NCI-H2081 (cell line): ENCODE measurements around the gene ZNF132.

ENCODE experiments used
- DNase-seq, 2 experiments: peaks; one replicate each; lab custom pipeline; 2025; lab: John Stamatoyannopoulos, UW

The ZNF132 gene

DNA sequence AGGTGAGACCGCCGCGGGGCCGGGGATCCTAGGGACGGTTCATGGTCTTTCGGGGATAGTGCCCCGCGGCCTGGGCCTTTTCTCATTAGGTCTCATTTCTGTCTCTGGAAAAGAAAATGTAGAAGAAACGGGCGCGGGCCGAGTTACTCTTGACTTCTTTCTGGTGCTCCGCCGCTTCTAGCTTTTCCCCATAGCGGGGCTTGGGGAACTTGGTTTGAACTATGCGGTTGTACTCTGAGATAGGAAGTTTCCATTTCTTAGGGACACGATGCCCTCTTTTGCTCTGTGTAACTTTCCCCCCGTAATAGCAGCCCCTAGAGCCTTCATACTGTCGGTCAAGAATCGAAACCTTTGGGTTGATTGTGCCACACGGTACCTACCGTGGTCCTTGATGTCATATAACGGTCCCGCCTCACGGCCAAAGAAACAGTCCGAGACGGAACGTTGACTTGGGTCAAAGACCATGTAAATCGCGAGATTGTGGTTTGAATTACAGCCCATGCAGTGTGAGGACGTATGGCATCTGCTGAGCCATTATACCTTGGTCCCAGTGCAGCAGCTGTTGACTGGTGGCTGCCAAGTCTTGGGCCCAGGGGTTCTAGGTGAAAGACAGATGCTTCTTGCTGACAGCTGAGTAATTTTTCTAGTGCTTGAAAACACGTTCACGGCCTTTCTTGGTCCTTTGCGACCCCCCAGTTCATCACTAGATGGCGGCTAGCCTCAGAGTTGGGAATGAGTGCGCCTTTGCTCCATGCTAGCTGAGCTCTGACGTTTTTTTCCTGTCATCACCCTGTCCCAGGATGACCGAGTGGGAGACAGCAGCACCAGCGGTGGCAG is 52.4 kb downstream of the ZNF132 start:
- DNase-seq = no peak

DNA sequence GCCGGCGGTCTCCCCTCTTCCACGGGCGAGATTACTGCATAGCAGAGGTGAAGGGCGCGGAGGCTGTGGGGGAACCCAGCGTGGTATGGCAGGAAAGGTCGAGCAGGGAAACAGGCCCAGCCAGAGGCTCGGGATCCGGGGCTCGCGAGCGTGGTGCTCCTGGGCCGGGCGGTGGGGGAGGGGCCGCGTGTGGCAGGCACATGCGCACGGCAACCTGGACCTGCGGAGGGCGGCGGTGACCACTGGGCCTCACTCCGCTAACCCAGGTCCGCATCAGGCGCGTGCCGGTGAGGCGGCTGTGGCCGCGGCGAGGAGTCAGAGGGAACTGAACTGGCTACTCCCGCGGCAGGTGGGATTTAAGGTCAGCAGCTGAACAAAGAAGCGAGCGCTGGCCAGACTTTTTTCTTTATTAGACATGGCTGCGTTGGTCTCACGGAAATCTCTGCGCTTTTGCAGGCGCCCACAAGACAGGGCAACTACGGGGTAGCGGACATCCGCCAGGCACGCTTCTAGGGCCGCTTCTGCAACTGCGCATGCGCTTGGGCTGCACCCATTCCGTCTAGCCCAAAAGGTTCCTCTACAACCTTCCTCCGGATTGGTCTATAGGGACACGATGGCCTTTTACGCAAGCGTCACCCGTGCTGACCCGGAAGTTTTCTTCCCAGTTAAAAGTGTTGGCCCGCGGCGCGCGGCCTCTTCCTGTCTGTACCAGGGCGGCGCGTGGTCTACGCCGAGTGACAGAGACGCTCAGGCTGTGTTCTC is 53.2 kb downstream of the ZNF132 start, which contains the start of gene RPS5:
Gene RPS5, plus strand, starts transcription at position 694 of the 762 bp plus-strand sequence. CDS start 869 bp downstream, outside the sequence.
- DNase-seq = peak; percentile 98

DNA sequence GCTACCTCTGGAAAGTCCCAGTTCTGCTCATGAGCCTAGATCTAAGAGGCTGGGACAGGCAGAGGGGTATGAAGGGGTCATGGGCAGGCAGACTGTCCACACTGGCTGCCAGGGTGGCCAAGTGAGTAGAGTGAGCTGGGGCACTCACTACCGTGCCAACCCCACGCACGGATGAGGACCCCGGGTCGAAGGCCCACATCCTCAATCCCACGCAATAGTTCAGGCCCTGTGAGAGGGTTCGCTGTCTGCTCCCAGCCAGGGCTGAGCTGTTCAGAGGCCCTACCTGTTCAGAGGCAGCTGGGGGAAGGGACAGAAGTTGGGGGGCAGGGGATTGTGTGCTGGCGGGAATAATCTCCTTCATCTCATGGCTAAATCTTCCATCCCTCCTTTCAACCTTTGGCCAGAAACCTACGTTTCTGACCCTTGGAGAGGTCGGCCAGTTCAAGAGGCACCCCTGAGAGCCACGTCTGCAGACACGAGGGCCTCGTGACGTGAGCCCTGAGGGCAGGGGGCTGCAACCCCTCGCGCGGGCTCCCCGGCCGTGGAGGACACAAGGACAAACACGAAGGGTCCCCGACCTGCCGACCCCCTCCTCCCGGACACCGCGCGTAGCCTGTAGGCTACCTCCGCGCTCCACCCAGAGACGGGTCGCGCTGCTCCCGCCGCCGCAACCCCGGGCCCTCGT is 53.9 kb downstream of the ZNF132 start:
- no peak for DNase-seq

DNA sequence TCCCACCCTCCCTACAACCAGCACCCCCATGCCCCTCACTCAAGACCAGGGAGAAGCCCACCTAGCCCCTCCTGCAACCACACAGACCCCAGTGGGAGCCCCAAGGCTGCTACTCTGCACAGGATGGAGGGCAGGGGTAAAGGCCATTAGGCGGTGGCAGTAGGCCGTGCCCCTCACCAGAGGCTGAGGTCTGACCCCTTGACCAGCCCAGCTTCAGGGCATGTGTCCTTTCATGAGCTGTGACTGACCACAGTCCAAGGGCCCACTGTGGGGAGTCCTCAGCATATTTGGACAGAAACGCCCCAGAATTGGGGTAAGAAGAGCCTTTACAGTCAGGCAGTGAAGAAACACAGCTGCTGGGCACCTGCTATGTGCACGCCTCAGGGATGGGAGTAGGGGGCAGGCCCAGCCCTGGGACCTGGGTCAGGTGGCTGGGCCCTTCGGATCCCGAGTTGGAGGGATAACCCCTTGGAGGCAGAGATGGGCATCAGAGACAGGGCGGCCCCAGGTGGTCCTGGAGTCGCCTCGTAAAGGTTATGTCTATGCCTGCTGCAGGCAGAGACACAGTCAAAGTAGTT is 54.6 kb downstream of the ZNF132 start:
- DNase-seq = no peak

DNA sequence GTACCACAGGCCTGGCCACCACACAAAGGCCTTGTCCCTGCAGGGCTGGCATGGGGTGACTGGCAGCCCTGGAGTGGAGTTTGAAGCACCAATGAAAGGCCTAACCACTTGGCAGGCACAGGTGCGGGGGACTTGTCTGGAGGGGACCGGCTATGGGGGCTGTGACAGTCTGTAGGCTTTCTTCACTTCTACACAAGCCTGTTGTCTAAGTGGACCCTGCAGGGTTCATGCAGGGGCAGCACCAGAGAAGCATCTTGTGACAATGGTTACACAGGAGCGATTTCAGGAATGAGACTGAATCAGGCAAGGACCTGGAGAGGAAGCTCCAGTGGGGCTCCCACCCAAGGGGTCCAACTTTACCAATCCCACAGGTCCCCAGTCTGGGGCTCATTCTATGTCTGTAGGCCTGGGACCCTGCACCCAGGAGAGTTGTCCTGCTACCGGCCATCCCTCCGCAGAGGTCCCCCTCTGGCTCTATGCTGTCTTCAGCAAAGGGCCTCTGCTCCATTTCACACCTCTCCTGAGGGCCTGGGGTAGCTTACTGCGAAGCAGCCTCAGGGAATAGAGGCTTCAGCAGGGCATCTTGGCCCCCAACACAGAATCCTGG is 56.9 kb downstream of the ZNF132 start:
- DNase-seq = no peak
